ENCODE measurements around the gene P2RX4.

DNA sequence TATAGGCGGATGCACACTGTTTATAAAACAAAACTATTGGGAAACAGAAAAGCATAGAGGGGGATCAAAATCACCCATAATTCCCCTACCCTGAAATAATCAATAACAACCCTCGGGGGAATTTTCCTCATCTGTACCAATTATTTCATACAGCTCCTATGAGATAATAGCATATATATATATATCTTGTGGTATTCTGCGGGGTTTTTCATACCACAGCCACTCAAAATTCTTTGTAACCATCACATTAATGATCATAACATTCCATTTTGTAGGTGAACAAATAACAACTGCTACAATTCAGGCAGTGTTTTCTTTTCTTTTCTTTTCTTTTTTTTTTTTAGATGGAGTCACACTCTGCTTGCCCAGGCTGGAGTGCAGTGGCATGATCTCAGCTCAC, 42.0 kb upstream of the P2RX4 start:
- TF ChIP-seq, protein P1, sequence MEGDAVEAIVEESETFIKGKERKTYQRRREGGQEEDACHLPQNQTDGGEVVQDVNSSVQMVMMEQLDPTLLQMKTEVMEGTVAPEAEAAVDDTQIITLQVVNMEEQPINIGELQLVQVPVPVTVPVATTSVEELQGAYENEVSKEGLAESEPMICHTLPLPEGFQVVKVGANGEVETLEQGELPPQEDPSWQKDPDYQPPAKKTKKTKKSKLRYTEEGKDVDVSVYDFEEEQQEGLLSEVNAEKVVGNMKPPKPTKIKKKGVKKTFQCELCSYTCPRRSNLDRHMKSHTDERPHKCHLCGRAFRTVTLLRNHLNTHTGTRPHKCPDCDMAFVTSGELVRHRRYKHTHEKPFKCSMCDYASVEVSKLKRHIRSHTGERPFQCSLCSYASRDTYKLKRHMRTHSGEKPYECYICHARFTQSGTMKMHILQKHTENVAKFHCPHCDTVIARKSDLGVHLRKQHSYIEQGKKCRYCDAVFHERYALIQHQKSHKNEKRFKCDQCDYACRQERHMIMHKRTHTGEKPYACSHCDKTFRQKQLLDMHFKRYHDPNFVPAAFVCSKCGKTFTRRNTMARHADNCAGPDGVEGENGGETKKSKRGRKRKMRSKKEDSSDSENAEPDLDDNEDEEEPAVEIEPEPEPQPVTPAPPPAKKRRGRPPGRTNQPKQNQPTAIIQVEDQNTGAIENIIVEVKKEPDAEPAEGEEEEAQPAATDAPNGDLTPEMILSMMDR (IDR thresholded peaks at IDR 0.05; ENCODE audit: control extremely low read depth in 1 of 3, insufficient read depth in 1 of 3, low read depth in 1 of 3, low read length in 3 of 3): no peak
- TF ChIP-seq EZH2 (IDR thresholded peaks at IDR 0.05; ENCODE audit: low read depth, low read length, severe bottlenecking): no peak
- TF ChIP-seq POLR2A (IDR thresholded peaks at IDR 0.05; ENCODE audit: control extremely low read depth in 1 of 2, low read depth in 2 of 2, low read length in 2 of 2): no peak
- TF ChIP-seq RFX5 (IDR thresholded peaks at IDR 0.05; ENCODE audit: borderline replicate concordance, low read depth, low read length): no peak
